A673 (cell line): Measurements from ENCODE around the gene DNAH2. TPM values are rescaled to one million over a fixed set of nuclear protein-coding genes. Genes with fewer than 3 reads are reported as not detected.

Experiments used
- BruUV-seq: library from RNA; stranded (reverse); fragments of 400-500 nt; replicated peaks from 2 replicates; lab custom pipeline; 2021; lab: Mats Ljungman, UMichigan
- CTCF ChIA-PET: fragments of 300-600 bp; sonication (Branson Sonifier 250); formaldehyde crosslinking; loops from one replicate; lab custom pipeline; 2022; ENCODE audit warnings: antibody characterized with exemption; lab: Charles Lee
- POLR2A ChIA-PET: fragments of 300-600 bp; sonication (Branson Sonifier 250); formaldehyde crosslinking; loops from one replicate; lab custom pipeline; 2022; ENCODE audit warnings: antibody characterized with exemption; ENCODE audit not compliant: low non-redundant PET; lab: Charles Lee
- DNase-seq: peaks from one replicate; pipeline ENCODE4 v3.0.0-alpha.2; 2015; ENCODE audit warnings: low spot score
- H3K27ac ChIP-seq: fragments of 200-600 bp; sonication (generic); 2 replicates; pipeline ENCODE4 v1.5.1; 2016; ENCODE audit warnings: mixed run types, low read depth, mild to moderate bottlenecking, mixed read lengths, antibody characterized with exemption, low read length; ENCODE audit not compliant: poor library complexity, severe bottlenecking
- H3K27me3 ChIP-seq: fragments of 200-600 bp; sonication (generic); replicated peaks from 2 replicates; pipeline ENCODE4 v1.6.1; 2017; ENCODE audit warnings: mixed run types, low read depth, mild to moderate bottlenecking, mixed read lengths, antibody characterized with exemption, low read length; ENCODE audit not compliant: insufficient read depth, poor library complexity
- H3K36me3 ChIP-seq: fragments of 200-600 bp; sonication (generic); 2 replicates; pipeline ENCODE4 v1.6.1; 2016; ENCODE audit warnings: mixed run types, mild to moderate bottlenecking, mixed read lengths, antibody characterized with exemption, low read length; ENCODE audit not compliant: insufficient read depth, poor library complexity, severe bottlenecking
- H3K4me1 ChIP-seq: fragments of 200-600 bp; sonication (generic); 2 replicates; pipeline ENCODE4 v1.6.1; 2017; ENCODE audit warnings: mixed run types, mild to moderate bottlenecking, mixed read lengths, antibody characterized with exemption, low read length; ENCODE audit not compliant: insufficient read depth, poor library complexity, severe bottlenecking
- H3K4me3 ChIP-seq: fragments of 200-600 bp; sonication (generic); 2 replicates; pipeline ENCODE4 v1.5.1; 2016; ENCODE audit warnings: low read depth, mixed run types, mild to moderate bottlenecking, mixed read lengths, low read length; ENCODE audit not compliant: poor library complexity, severe bottlenecking
- H3K9me3 ChIP-seq: fragments of 200-600 bp; sonication (generic); 2 replicates; pipeline ENCODE4 v1.6.1; 2016; ENCODE audit warnings: mixed run types, low read depth, mild to moderate bottlenecking, mixed read lengths, antibody characterized with exemption, low read length; ENCODE audit not compliant: poor library complexity, severe bottlenecking
- EZH2 ChIP-seq: fragments of 200-600 bp; sonication (generic); IDR thresholded peaks from 2 replicates; pipeline ENCODE4 v1.6.1; 2017; ENCODE audit warnings: borderline replicate concordance, low read depth, mild to moderate bottlenecking, mixed read lengths, antibody characterized with exemption, low read length; ENCODE audit not compliant: poor library complexity, severe bottlenecking
- intact Hi-C: fragments of 100-400 bp; cut with micrococcal nuclease; formaldehyde crosslinking; loops from one replicate; pipeline ENCODE4 v1.10.0; 2022; ENCODE audit not compliant: unreplicated experiment
- total RNA-seq: library from RNA; stranded (reverse); gene quantifications from 2 replicates; pipeline ENCODE4 v1.2.3, GENCODE V29; 2021
- TF ChIP-seq, protein P1 (sequence below): fragments of 300-800, 200-600 bp; sonication (generic); conservative IDR thresholded peaks from 2 replicates; pipeline ENCODE4 v1.5.1; 2017; ENCODE audit warnings: low read depth, mild to moderate bottlenecking, antibody characterized with exemption, low read length, moderate library complexity, mixed read lengths

Gene DNAH2
- total RNA-seq, 1 experiment from 2014 or later = 0.15 TPM

GRCh38 chr17:7852262-7852670 lies 134.7 kb downstream of the DNAH2 start:
- Histone ChIP-seq H3K4me3 (no peak overlapping the region), H3K36me3 (peaks cover 62% of the 10 kb centered on the region), H3K4me1 (peaks cover 10% of the 10 kb centered on the region), H3K27me3 (no peaks in the 10 kb centered on the region), H3K27ac (no peak overlapping the region), H3K9me3 (no peaks in the 10 kb centered on the region)
- POLR2A ChIA-PET = no interaction called here
- no TSS peak for BruUV-seq
- intact Hi-C loops = no loop called here
- CTCF ChIA-PET = no interaction called here
- TF ChIP-seq, protein P1, sequence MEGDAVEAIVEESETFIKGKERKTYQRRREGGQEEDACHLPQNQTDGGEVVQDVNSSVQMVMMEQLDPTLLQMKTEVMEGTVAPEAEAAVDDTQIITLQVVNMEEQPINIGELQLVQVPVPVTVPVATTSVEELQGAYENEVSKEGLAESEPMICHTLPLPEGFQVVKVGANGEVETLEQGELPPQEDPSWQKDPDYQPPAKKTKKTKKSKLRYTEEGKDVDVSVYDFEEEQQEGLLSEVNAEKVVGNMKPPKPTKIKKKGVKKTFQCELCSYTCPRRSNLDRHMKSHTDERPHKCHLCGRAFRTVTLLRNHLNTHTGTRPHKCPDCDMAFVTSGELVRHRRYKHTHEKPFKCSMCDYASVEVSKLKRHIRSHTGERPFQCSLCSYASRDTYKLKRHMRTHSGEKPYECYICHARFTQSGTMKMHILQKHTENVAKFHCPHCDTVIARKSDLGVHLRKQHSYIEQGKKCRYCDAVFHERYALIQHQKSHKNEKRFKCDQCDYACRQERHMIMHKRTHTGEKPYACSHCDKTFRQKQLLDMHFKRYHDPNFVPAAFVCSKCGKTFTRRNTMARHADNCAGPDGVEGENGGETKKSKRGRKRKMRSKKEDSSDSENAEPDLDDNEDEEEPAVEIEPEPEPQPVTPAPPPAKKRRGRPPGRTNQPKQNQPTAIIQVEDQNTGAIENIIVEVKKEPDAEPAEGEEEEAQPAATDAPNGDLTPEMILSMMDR = no peak
- TF ChIP-seq EZH2 = no peak
- no peak for DNase-seq

DNA sequence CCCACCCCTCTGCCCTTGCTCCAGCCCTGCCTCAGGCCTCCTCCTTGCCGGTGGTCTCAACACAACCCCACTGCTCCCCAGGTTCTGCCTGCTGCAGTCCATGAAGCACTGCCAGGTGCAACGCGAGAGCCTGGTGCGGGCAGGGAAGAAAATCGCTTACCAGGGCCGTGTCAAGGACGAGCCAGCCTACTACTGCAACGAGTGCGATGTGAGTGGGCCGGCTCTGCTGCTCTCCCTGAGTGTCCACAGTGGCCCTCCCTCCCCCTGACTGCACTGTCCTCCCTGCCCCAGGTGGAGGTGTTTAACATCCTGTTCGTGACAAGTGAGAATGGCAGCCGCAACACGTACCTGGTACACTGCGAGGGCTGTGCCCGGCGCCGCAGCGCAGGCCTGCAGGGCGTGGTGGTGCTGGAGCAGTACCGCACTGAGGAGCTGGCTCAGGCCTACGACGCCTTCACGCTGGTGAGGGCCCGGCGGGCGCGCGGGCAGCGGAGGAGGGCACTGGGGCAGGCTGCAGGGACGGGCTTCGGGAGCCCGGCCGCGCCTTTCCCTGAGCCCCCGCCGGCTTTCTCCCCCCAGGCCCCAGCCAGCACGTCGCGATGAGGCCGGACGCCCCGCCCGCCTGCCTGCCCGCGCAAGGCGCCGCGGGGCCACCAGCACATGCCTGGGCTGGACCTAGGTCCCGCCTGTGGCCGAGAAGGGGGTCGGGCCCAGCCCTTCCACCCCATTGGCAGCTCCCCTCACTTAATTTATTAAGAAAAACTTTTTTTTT lies 135.6 kb downstream of the DNAH2 start:
- no peak for DNase-seq
- H3K9me3 ChIP-seq = no peaks in the 10 kb centered on the region
- H3K27ac ChIP-seq = no peak overlapping the region
- peaks cover 57% of the 10 kb centered on the region for H3K36me3 ChIP-seq
- peaks cover 10% of the 10 kb centered on the region for H3K4me1 ChIP-seq
- ChIA-PET POLR2A (no interaction called here), CTCF (no interaction called here)
- H3K4me3 ChIP-seq = no peak overlapping the region
- no TSS peak for BruUV-seq
- intact Hi-C loops = no loop called here
- no peaks in the 10 kb centered on the region for H3K27me3 ChIP-seq
- TF ChIP-seq, protein P1 = no peak
- TF ChIP-seq EZH2 = no peak

DNA sequence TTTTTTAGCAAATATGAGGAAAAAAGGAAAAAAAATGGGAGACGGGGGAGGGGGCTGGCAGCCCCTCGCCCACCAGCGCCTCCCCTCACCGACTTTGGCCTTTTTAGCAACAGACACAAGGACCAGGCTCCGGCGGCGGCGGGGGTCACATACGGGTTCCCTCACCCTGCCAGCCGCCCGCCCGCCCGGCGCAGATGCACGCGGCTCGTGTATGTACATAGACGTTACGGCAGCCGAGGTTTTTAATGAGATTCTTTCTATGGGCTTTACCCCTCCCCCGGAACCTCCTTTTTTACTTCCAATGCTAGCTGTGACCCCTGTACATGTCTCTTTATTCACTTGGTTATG lies 136.1 kb downstream of the DNAH2 start:
- no peak for TF ChIP-seq EZH2
- TF ChIP-seq, protein P1 = no peak
- BruUV-seq = no TSS peak
- no peaks in the 10 kb centered on the region for H3K9me3 ChIP-seq
- ChIA-PET POLR2A (no interaction called here), CTCF (no interaction called here)
- H3K27me3 ChIP-seq = no peaks in the 10 kb centered on the region
- peaks cover 52% of the 10 kb centered on the region for H3K36me3 ChIP-seq
- intact Hi-C loops = no loop called here
- DNase-seq = no peak
- no peak overlapping the region for H3K4me3 ChIP-seq
- H3K4me1 ChIP-seq = peaks cover 11% of the 10 kb centered on the region
- H3K27ac ChIP-seq = no peak overlapping the region
